Endothelial cell of umbilical vein (primary cell): ENCODE data around the gene SMARCAL1. TPM values are rescaled to one million over a fixed set of nuclear protein-coding genes. Genes with fewer than 3 reads are reported as not detected.

Source experiments
- BruUV-seq: library from RNA; stranded (reverse); fragments of 400-500 nt; replicated peaks from 2 replicates; lab custom pipeline; 2021; lab: Mats Ljungman, UMichigan
- CTCF ChIA-PET: fragments of 300-600, 350-600 bp; sonication (Branson Sonifier 250); formaldehyde crosslinking; loops from one replicate; lab custom pipeline; 2021; ENCODE audit warnings: antibody characterized with exemption, inconsistent platforms; lab: Charles Lee
- POLR2A ChIA-PET: fragments of 300-600, 350-600 bp; sonication (Branson Sonifier 250); formaldehyde crosslinking; loops from one replicate; lab custom pipeline; 2021; ENCODE audit warnings: antibody characterized with exemption, inconsistent platforms; lab: Charles Lee
- DNase-seq: peaks from one replicate; pipeline ENCODE4 v3.0.0-alpha.2; 2011; ENCODE audit warnings: low read depth, low spot score
- FAIRE-seq: peaks from 2 replicates; lab custom pipeline; 2011; peaks lifted over from hg19 to GRCh38; lab: Jason Lieb, UNC
- H2AFZ ChIP-seq: 2 replicates; pipeline ENCODE4 v1.6.0; 2012; ENCODE audit warnings: low read depth, low read length, control low read depth, inconsistent platforms
- H3K27ac ChIP-seq: 2 replicates; pipeline ENCODE4 v1.5.1; 2011; ENCODE audit warnings: low read depth, mild to moderate bottlenecking, control low read depth, low read length, moderate library complexity; ENCODE audit not compliant: insufficient read depth
- H3K27me3 ChIP-seq, 2 experiments: 2 replicates each; pipeline versions ENCODE4 v1.6.0 to v1.6.1; 2011; ENCODE audit warnings: low read length in 2 of 2, mixed read lengths in 1 of 2; ENCODE audit not compliant: control insufficient read depth in 2 of 2, insufficient read depth in 2 of 2
- H3K36me3 ChIP-seq, 2 experiments: 2 replicates in 1 of 2; 3 replicates in 1 of 2; pipeline ENCODE4 v1.5.1; 2011; ENCODE audit warnings: low read length in 2 of 2, mild to moderate bottlenecking in 1 of 2, moderate library complexity in 1 of 2; ENCODE audit not compliant: control insufficient read depth in 2 of 2, insufficient read depth in 2 of 2; ENCODE audit errors: extremely low read depth in 1 of 2
- H3K4me1 ChIP-seq: 3 replicates; pipeline ENCODE4 v1.5.1; 2011; ENCODE audit warnings: mild to moderate bottlenecking, low read length; ENCODE audit not compliant: control insufficient read depth, insufficient read depth; ENCODE audit errors: extremely low read depth
- H3K4me2 ChIP-seq: 2 replicates; pipeline ENCODE4 v1.6.1; 2011; ENCODE audit warnings: low read length, control low read depth, mixed read lengths; ENCODE audit not compliant: insufficient read depth
- H3K4me3 ChIP-seq, 3 experiments: fragments of 200-600 bp in 1 of 3; sonication (generic), shearing (Covaris generic) in 1 of 3; replicated peaks in 1 of 3; 2 replicates each; pipeline ENCODE4 v1.5.1; 2011 to 2016; ENCODE audit warnings: control low read depth in 3 of 3, low read length in 3 of 3, mild to moderate bottlenecking in 2 of 3, inconsistent platforms in 1 of 3, low read depth in 1 of 3, moderate library complexity in 1 of 3; ENCODE audit not compliant: insufficient read depth in 1 of 3
- H3K79me2 ChIP-seq: 2 replicates; pipeline ENCODE4 v1.6.0; 2012; ENCODE audit warnings: low read length, inconsistent platforms; ENCODE audit not compliant: control insufficient read depth, insufficient read depth
- H3K9ac ChIP-seq: replicated peaks from 2 replicates; pipeline ENCODE3; 2011; ENCODE audit warnings: low read length, control low read depth; ENCODE audit not compliant: insufficient read depth; ENCODE audit errors: extremely low read depth
- H3K9me1 ChIP-seq: replicated peaks from 3 replicates; pipeline ENCODE4 v1.6.0; 2011; ENCODE audit warnings: mild to moderate bottlenecking, low read length; ENCODE audit not compliant: control insufficient read depth, insufficient read depth; ENCODE audit errors: extremely low read depth
- H3K9me3 ChIP-seq: replicated peaks from 2 replicates; pipeline ENCODE4 v1.5.1; 2012; ENCODE audit warnings: low read length, inconsistent platforms; ENCODE audit not compliant: control insufficient read depth, insufficient read depth
- H4K20me1 ChIP-seq: replicated peaks from 2 replicates; pipeline ENCODE3; 2011; ENCODE audit warnings: mild to moderate bottlenecking, low read length; ENCODE audit not compliant: control insufficient read depth, insufficient read depth; ENCODE audit errors: extremely low read depth
- EZH2 ChIP-seq: IDR thresholded peaks from 2 replicates; pipeline ENCODE4 v1.6.1; 2012; ENCODE audit warnings: borderline replicate concordance, low read depth, mild to moderate bottlenecking, moderate library complexity, low read length, inconsistent platforms; ENCODE audit not compliant: severe bottlenecking
- FOS ChIP-seq: IDR thresholded peaks from 2 replicates; pipeline ENCODE4 v1.6.1; 2011; ENCODE audit warnings: mild to moderate bottlenecking, low read length, moderate library complexity, borderline replicate concordance; ENCODE audit not compliant: insufficient read depth
- GATA2 ChIP-seq: IDR thresholded peaks from 2 replicates; pipeline ENCODE4 v1.7.0; 2011; ENCODE audit warnings: low read depth, mild to moderate bottlenecking, moderate library complexity, mixed read lengths, low read length; ENCODE audit not compliant: insufficient read length, insufficient read depth
- JUN ChIP-seq: IDR thresholded peaks from 2 replicates; pipeline ENCODE4 v1.6.1; 2011; ENCODE audit warnings: borderline replicate concordance, low read depth; ENCODE audit not compliant: insufficient read length, insufficient read depth
- MAX ChIP-seq: IDR thresholded peaks from 2 replicates; pipeline ENCODE4 v1.6.1; 2011; ENCODE audit not compliant: insufficient read depth, insufficient read length
- MYC ChIP-seq: IDR thresholded peaks from one replicate; pipeline ENCODE4 v1.6.1; 2011; ENCODE audit warnings: mild to moderate bottlenecking, low read depth, low read length
- POLR2A ChIP-seq: IDR thresholded peaks from 2 replicates; pipeline ENCODE4 v1.6.1; 2012; ENCODE audit warnings: low read depth, mild to moderate bottlenecking, control low read depth, low read length
- POLR2AphosphoS5 ChIP-seq: IDR thresholded peaks from 2 replicates; pipeline ENCODE4 v1.6.1; 2012; ENCODE audit warnings: low read depth, mild to moderate bottlenecking, control low read depth, low read length, moderate library complexity; ENCODE audit not compliant: insufficient read depth
- dilution Hi-C: fragments of 300-500 bp; cut with MboI; formaldehyde crosslinking; loops from one replicate; pipeline ENCODE4 v1.15.0; 2019; ENCODE audit warnings: low sequenced_read_pairs; ENCODE audit not compliant: extremely low pct_ligation_motif_present
- intact Hi-C: fragments of 100-400 bp; cut with micrococcal nuclease; formaldehyde crosslinking; loops from one replicate; pipeline ENCODE4 v1.10.0; 2022
- polyA plus RNA-seq, 4 experiments: library from polyadenylated mRNA; depleted of rRNA in 3 of 4; stranded (reverse) in 3 of 4; unstranded in 1 of 4; fragments of >200 nt; gene quantifications; 2 replicates each; pipeline versions ENCODE4 v1.2.1 to v1.2.3, GENCODE V29; 2011 to 2012; ENCODE audit warnings: missing spikeins in 1 of 4
- total RNA-seq: library from RNA; stranded (reverse); gene quantifications from 2 replicates; pipeline ENCODE4 v1.2.3, GENCODE V29; 2021

The SMARCAL1 gene
- total and polyA plus RNA-seq, 2 donors (not counting 3 experiments of a cell fraction or from before 2014, with no cell fraction given), result 25.4 to 30.7 TPM

GRCh38 chr2:216464104-216464720, 51.9 kb downstream of the SMARCAL1 start:
- no peaks in the 10 kb centered on the region for H3K9me1 ChIP-seq
- H4K20me1 ChIP-seq, result no peaks in the 10 kb centered on the region
- no TSS peak for BruUV-seq
- no peak overlapping the region for H3K4me3 ChIP-seq
- peaks cover 2 to 7% of the 10 kb centered on the region in 2 experiments for H3K36me3 ChIP-seq
- H3K4me2 ChIP-seq, result no peak overlapping the region
- no peak overlapping the region for H3K9ac ChIP-seq
- no peaks in the 10 kb centered on the region for H3K4me1 ChIP-seq
- no peak overlapping the region for H2AFZ ChIP-seq
- FAIRE-seq (no peak), DNase-seq (no peak)
- no peaks in the 10 kb centered on the region for H3K79me2 ChIP-seq
- H3K27me3 ChIP-seq, result no peaks in the 10 kb centered on the region
- POLR2A ChIA-PET, result no interaction called here
- intact Hi-C loops, result no loop called here
- H3K9me3 ChIP-seq, result no peaks in the 10 kb centered on the region
- TF ChIP-seq MYC (no peak), MAX (no peak), JUN (no peak), GATA2 (no peak), POLR2A (no peak)
- CTCF ChIA-PET, result interaction anchor here (1.5 kb wide), 1 partner anchor 14 kb away, joined by 5 read pairs; no protein-coding TSS in a partner anchor
- dilution Hi-C loops, result no loop called here
- H3K27ac ChIP-seq, result no peak overlapping the region

- peaks cover 2 to 7% of the 10 kb centered on the region in 2 experiments for H3K36me3 ChIP-seq
- no peaks in the 10 kb centered on the region for H3K9me1 ChIP-seq
- ChIA-PET CTCF (interaction anchor here (1.5 kb wide), 1 partner anchor 13 kb away, joined by 5 read pairs; no protein-coding TSS in a partner anchor), POLR2A (no interaction called here)
- BruUV-seq, result no TSS peak
- H3K79me2 ChIP-seq, result no peaks in the 10 kb centered on the region
- TF ChIP-seq POLR2AphosphoS5 (no peak), POLR2A (no peak), JUN (no peak), EZH2 (no peak), FOS (no peak), GATA2 (no peak)
- no peak for DNase-seq
- no peaks in the 10 kb centered on the region for H3K27me3 ChIP-seq
- H4K20me1 ChIP-seq, result no peaks in the 10 kb centered on the region
- no peak overlapping the region for H3K27ac ChIP-seq
- H3K9ac ChIP-seq, result no peak overlapping the region
- no peak for FAIRE-seq
- no peak overlapping the region for H3K4me3 ChIP-seq
- dilution Hi-C loops (no loop called here), intact Hi-C loops (no loop called here)
- no peaks in the 10 kb centered on the region for H3K4me1 ChIP-seq
- H3K4me2 ChIP-seq, result no peak overlapping the region
- H2AFZ ChIP-seq, result no peak overlapping the region
- no peaks in the 10 kb centered on the region for H3K9me3 ChIP-seq
These were observed 53.4 kb downstream of the SMARCAL1 start for GRCh38 chr2:216465579-216466195.
